Superior temporal gyrus (tissue), 1 donor: Measurements from ENCODE around the gene MS4A10.
"Not testable (repeated sequence)": the region's sequence is repeated elsewhere in the genome, so short reads cannot be mapped to it uniquely, and the experiment has no call there.

Source experiments
- DNase-seq: peaks from one replicate; pipeline ENCODE4 v3.0.0-alpha.2; 2016; ENCODE audit errors: extremely low spot score

MS4A10 gene

GRCh38 chr11:60785136-60785535, at the start of gene MS4A10:
Gene MS4A10 (plus strand): TSS chr11:60785333. CDS start chr11:60790336, 5,003 bp downstream.
- DNase-seq = no peak

- no peak for DNase-seq
Measured at GRCh38 chr11:60739114-60739513, 46.0 kb upstream of the MS4A10 start.

GRCh38 chr11:60740573-60740972, 44.6 kb upstream of the MS4A10 start:
- no peak for DNase-seq

- DNase-seq = no peak
Measured at GRCh38 chr11:60741421-60741820, 43.7 kb upstream of the MS4A10 start.

GRCh38 chr11:60743058-60743457, 42.1 kb upstream of the MS4A10 start:
- no peak for DNase-seq

DNA sequence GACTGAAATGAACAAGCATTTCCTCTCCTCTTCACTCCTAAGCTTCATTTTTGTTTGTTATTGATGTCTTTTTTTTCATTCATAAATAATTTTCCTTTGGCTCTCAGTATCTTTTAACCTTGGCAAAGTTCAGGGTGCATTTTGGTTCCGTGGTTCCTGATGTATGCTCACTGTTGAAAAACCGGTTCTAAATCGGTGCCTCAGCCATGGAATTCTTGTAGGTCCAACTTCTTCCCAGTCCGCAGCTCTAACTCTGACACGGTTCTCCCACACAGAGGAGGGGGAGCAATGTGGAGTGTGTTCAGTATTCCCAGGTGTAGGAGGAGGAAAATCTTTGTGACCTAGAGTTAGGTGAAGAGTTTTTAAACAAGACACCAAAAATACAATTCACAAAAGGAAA, 41.0 kb upstream of the MS4A10 start:
- no peak for DNase-seq

DNA sequence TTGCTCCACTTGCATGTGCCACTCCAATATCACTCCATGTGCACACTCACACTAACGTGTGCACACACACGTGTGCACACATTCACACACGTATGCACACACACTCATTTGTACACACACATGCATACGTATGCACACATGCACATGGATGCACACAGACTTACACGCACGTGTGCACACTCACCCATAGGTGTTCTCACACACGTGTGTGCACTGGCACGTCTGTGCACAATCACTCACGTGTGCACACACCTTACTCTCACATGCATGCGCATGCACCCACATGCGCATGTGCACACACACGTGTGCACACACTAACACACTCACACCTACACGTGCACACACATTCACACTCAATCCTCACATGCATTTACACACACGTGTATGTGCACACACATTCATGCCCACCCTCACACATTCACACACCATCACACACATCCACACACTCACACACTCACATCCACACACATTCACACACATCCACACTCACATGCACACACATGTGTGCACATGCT, 37.7 kb upstream of the MS4A10 start:
- no peak for DNase-seq

- DNase-seq = no peak
Measured at GRCh38 chr11:60748225-60748624, 36.9 kb upstream of the MS4A10 start.

- DNase-seq = no peak
Measured at GRCh38 chr11:60748821-60749220, 36.3 kb upstream of the MS4A10 start.

- DNase-seq = no peak
Measured at GRCh38 chr11:60750911-60751310, 34.2 kb upstream of the MS4A10 start.

DNA sequence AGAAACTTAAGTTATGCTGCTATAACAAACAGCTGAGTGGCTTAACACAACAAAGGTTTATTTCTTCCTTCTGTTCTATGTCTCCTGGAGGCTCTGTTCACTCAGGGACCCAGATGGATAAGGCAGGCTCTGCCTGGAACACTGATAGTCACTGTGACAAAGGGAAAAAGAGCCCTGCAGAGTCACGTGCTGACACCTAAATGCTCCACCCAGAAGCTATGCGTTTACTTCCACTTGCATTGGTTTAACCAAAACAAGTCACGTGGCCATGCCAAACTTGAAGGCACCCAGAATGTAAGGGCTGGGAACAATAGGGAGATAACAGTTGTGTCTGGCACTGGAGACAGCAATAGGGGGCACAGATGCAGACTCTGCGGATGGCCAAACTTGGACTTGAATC, 31.8 kb upstream of the MS4A10 start:
- no peak for DNase-seq

DNA sequence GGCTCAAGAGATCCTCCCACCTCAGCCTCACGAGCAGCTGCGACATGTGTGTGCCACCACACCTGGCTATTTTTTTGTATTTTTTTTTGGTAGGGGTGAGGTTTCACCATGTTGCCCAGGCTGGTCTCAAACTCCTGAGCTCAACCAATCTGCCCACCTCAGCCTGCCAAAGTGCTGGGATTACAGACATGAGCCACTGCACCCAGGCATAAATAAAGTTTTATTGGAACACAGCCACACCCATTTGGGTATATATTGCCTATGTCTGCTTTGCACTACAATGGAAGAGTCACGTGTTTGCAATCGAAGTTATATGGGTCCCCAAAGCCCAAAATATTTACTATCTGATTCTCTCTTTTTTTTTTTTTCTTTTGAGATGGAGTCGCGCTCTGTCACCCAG, 30.2 kb upstream of the MS4A10 start:
- no peak for DNase-seq

GRCh38 chr11:60756307-60757032, 28.7 kb upstream of the MS4A10 start, which contains the start of gene MS4A15:
Gene MS4A15 (plus strand): TSS chr11:60756867. CDS start chr11:60763734, 6,867 bp downstream.
- DNase-seq = no peak

DNA sequence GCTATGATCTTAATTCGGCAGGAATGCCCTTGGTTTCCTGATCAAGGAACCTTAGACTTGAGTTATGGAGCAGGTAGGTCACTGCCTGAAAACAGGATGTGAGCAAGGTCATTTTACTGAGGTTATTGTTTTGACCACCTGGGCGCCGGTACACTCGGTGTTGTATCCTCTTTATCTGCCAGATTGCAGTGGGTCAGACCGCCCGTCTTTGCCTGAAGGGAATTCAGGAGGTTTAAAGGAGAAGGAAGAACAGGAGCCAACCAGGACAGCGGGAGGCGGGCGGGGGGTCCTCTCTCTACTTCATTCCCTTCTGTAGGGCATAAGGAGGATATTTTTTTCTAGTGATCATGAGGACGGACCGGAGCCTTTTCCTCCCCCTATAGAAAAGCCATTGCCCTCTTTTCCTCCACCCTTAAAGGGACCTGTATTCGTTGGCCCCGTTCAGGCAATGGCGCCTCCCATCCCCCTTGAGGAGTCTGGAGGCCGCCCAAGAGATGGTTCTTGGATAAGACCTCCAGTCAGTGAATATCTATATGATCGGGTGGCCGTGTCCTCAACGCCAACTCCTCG, 27.8 kb upstream of the MS4A10 start:
- no peak for DNase-seq

- DNase-seq = not testable (repeated sequence)
Measured at GRCh38 chr11:60758671-60759070, 26.5 kb upstream of the MS4A10 start.

GRCh38 chr11:60759438-60760225, 25.5 kb upstream of the MS4A10 start:
- DNase-seq = not testable (repeated sequence)

GRCh38 chr11:60761436-60762190, 23.5 kb upstream of the MS4A10 start:
- peak; percentile 18 for DNase-seq

DNA sequence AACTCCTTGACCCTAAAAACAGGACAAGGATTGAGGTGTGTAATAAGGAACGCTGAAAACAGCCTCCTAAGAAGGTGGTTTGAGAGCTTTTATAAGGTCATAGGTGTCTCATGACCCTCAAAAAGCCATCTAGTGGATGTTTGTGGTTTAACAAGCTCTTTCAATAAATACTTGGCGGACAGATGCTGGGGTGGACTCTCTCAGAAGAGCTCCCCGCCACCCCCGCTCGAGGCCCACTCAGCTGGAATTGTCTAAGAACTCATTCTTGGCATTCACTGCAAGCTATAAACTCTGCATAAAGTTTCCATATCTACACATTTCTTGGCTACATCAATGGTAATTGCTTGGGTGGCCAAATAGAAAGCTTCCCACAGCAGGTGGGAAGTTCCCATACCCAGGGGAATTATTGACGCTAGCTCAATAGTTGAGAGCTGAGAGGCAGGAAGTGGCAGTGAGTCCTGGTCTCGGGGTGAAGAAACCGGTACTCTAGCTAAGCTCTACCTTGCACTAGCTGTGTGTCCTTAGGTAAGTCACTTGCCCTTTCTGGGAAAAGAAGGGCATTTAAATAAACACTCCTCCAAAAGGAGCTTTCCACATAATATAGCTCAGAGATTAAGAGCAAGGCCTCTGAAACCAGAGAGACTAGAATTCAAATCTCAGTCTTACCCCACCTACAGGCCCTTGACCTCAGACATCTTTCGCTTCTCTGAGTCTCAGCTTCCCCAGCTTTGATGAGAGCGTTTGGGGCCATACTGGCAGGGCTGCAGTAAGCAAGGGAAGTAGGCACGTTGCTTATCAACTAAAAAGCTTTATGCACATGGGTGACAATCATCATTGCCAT, 22.1 kb upstream of the MS4A10 start:
- no peak for DNase-seq

DNA sequence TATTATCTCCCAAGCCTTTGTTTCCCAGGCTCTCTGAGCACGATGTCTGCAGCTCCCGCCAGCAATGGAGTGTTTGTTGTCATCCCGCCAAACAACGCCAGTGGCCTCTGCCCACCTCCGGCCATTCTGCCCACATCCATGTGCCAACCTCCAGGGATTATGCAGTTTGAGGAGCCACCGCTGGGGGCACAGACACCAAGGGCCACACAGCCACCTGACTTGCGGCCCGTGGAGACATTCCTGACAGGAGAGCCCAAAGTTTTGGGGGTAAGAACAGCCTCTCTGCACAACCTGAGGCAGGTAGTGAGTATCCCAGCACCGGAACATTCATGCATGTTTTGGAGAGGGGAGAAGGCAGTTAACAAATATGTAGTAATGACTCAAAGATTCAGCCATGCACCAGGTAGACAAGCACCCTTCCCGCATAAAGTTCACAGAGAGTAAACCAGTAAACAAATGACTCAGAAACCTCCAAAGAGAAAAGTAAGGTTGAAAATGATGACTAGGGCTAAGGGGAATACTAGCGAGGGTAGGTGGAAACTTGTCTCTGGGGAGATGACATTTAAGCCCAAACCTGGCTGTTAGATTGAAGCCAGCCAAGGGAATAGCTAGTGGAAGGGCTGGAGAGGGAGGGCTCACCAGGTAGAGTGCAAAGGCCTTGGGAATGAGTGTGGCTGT, 21.3 kb upstream of the MS4A10 start:
- DNase-seq = no peak

DNA sequence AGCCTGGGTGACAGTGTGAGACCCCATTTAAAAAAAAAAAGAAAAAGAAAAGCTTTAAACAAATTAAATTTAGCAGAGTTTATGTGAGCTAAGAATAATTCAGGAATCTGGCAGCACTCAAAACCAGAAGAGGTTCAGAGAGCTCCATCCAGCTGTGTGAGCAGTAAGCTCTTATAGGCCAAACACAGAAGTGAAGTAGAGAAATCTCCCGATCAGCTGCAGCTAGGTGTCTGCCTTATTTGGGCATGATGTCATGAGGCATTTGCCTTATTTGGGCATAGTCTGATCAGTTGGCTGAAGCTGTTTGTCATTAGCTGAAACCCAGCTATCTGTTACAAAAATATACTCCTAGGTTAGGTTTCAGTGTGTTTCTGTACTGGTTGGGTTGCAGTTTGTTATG, 20.3 kb upstream of the MS4A10 start:
- no peak for DNase-seq
